ENCODE results near the gene TTC9.

The TTC9 gene

GRCh38 chr14:70641548-70642302, at the start of gene TTC9:
Gene TTC9, plus strand, starts transcription at chr14:70641916. Its CDS starts 214 bp downstream, at chr14:70642130.
- in situ Hi-C loops (cut with HindIII; ENCODE audit: low sequenced_read_pairs) = no loop called here

- in situ Hi-C loops (cut with HindIII; ENCODE audit: low sequenced_read_pairs) = no loop called here
Measured at GRCh38 chr14:70594461-70594860, 47.3 kb upstream of the TTC9 start.

- in situ Hi-C loops (cut with HindIII; ENCODE audit: low sequenced_read_pairs) = no loop called here
Measured at GRCh38 chr14:70595443-70596185, 46.1 kb upstream of the TTC9 start.

GRCh38 chr14:70597731-70598130, 44.0 kb upstream of the TTC9 start:
- in situ Hi-C loops (cut with HindIII; ENCODE audit: low sequenced_read_pairs) = no loop called here

- in situ Hi-C loops (cut with HindIII; ENCODE audit: low sequenced_read_pairs) = no loop called here
Measured at GRCh38 chr14:70599345-70599744, 42.4 kb upstream of the TTC9 start.

- in situ Hi-C loops (cut with HindIII; ENCODE audit: low sequenced_read_pairs) = no loop called here
Measured at GRCh38 chr14:70600382-70601157, 41.1 kb upstream of the TTC9 start, which contains the start of gene MED6. Gene MED6, minus strand, starts transcription at chr14:70600655. Its CDS starts 18 bp downstream, at chr14:70600637.

- in situ Hi-C loops (cut with HindIII; ENCODE audit: low sequenced_read_pairs) = no loop called here
Measured at GRCh38 chr14:70601162-70601561, 40.6 kb upstream of the TTC9 start.

GRCh38 chr14:70602254-70602653, 39.5 kb upstream of the TTC9 start:
- in situ Hi-C loops (cut with HindIII; ENCODE audit: low sequenced_read_pairs) = no loop called here

- in situ Hi-C loops (cut with HindIII; ENCODE audit: low sequenced_read_pairs) = no loop called here
Measured at GRCh38 chr14:70611216-70611615, 30.5 kb upstream of the TTC9 start.

- in situ Hi-C loops (cut with HindIII; ENCODE audit: low sequenced_read_pairs) = no loop called here
Measured at GRCh38 chr14:70616646-70617045, 25.1 kb upstream of the TTC9 start.

- in situ Hi-C loops (cut with HindIII; ENCODE audit: low sequenced_read_pairs) = no loop called here
Measured at GRCh38 chr14:70618314-70618713, 23.4 kb upstream of the TTC9 start.

- in situ Hi-C loops (cut with HindIII; ENCODE audit: low sequenced_read_pairs) = no loop called here
Measured at GRCh38 chr14:70619708-70620107, 22.0 kb upstream of the TTC9 start.

GRCh38 chr14:70622111-70622712, 19.5 kb upstream of the TTC9 start:
- in situ Hi-C loops (cut with HindIII; ENCODE audit: low sequenced_read_pairs) = no loop called here

- in situ Hi-C loops (cut with HindIII; ENCODE audit: low sequenced_read_pairs) = no loop called here
Measured at GRCh38 chr14:70624972-70625371, 16.7 kb upstream of the TTC9 start.

GRCh38 chr14:70631948-70632347, 9.8 kb upstream of the TTC9 start:
- in situ Hi-C loops (cut with HindIII; ENCODE audit: low sequenced_read_pairs) = no loop called here

- in situ Hi-C loops (cut with HindIII; ENCODE audit: low sequenced_read_pairs) = no loop called here
Measured at GRCh38 chr14:70635971-70636595, 5.6 kb upstream of the TTC9 start.

- in situ Hi-C loops (cut with HindIII; ENCODE audit: low sequenced_read_pairs) = no loop called here
Measured at GRCh38 chr14:70638416-70638815, 3.3 kb upstream of the TTC9 start.

- in situ Hi-C loops (cut with HindIII; ENCODE audit: low sequenced_read_pairs) = no loop called here
Measured at GRCh38 chr14:70640938-70641547, 673 bp upstream of the TTC9 start.

GRCh38 chr14:70642303-70643235, 853 bp downstream of the TTC9 start:
- in situ Hi-C loops (cut with HindIII; ENCODE audit: low sequenced_read_pairs) = no loop called here

All from endothelial cell of hepatic sinusoid (primary cell).